ENCODE measurements around the gene ZMPSTE24. TPM values are rescaled to one million over a fixed set of nuclear protein-coding genes. Genes with fewer than 3 reads are reported as not detected.
A peak's percentile ranks its signal among the peaks of the same experiment; 100 is the strongest.

Gene ZMPSTE24
- polyA plus RNA-seq, 3 donors = 6.4 to 45.6 (median 36.0) TPM

GRCh38 chr1:40300249-40300567 lies 42.2 kb downstream of the ZMPSTE24 start:
- no peaks in the 10 kb centered on the region for H3K9me3 ChIP-seq (replicated peaks in 1 of 2; ENCODE audit: control insufficient read depth in 1 of 2, insufficient read depth in 1 of 2, low read length in 2 of 2)
- H3K9me3 Mint-ChIP-seq = no peaks in the 10 kb centered on the region
- peaks cover 9 to 20% of the 10 kb centered on the region in 2 donors for H3K36me3 ChIP-seq (replicated peaks in 1 of 2; ENCODE audit: control insufficient read depth in 1 of 2, insufficient read depth in 2 of 2, low read length in 2 of 2)
- TF ChIP-seq CTCF (IDR thresholded peaks at IDR 0.05) = no peak
- H3K27me3 ChIP-seq (ENCODE audit: control insufficient read depth in 2 of 2, insufficient read depth in 2 of 2, low read length in 2 of 2) = no peaks in the 10 kb centered on the region
- H2AFZ ChIP-seq (ENCODE audit: insufficient read depth, low read depth, low read length, poor library complexity, severe bottlenecking) = no peak overlapping the region
- H4K20me1 ChIP-seq (ENCODE audit: insufficient read depth, low read length) = no peaks in the 10 kb centered on the region
- WGBS (ENCODE audit: insufficient coverage) = 78% methylated on average over 1 of the region's 1 CpG
- no peaks in the 10 kb centered on the region for H3K79me2 ChIP-seq (ENCODE audit: insufficient read depth, low read length)
- H3K9ac ChIP-seq (ENCODE audit: insufficient read depth, low read length, poor library complexity, severe bottlenecking) = no peak overlapping the region
- intact Hi-C loops (cut with micrococcal nuclease) = no loop called here
- DNase-seq = no peak
- H3K4me1 ChIP-seq (ENCODE audit: control insufficient read depth in 1 of 2, insufficient read depth in 2 of 2, low read length in 2 of 2) = no peaks in the 10 kb centered on the region
- no peak overlapping the region for H3K4me2 ChIP-seq (replicated peaks; ENCODE audit: extremely low read depth, low read length, poor library complexity, severe bottlenecking)
- H3K27ac ChIP-seq (ENCODE audit: low read depth in 1 of 2, low read length in 2 of 2) = no peak overlapping the region
- no peak overlapping the region for H3K27ac Mint-ChIP-seq
- peaks cover 21% of the 10 kb centered on the region in 2 donors for H3K36me3 Mint-ChIP-seq
- H3K27me3 Mint-ChIP-seq (ENCODE audit: low read depth in 3 of 3) = peaks cover 0 to 3% (median 0%) of the 10 kb centered on the region in 3 donors
- no peaks in the 10 kb centered on the region for H3K4me1 Mint-ChIP-seq
- H3K4me3 ChIP-seq (replicated peaks in 1 of 3; ENCODE audit: low read depth in 2 of 3, low read length in 3 of 3) = no peak overlapping the region
- no peak overlapping the region for H3K4me3 Mint-ChIP-seq

- Histone ChIP-seq H3K4me3 (replicated peaks in 1 of 3; ENCODE audit: low read depth in 2 of 3, low read length in 3 of 3) (no peak overlapping the region), H4K20me1 (ENCODE audit: insufficient read depth, low read length) (no peaks in the 10 kb centered on the region), H3K4me1 (ENCODE audit: control insufficient read depth in 1 of 2, insufficient read depth in 2 of 2, low read length in 2 of 2) (no peaks in the 10 kb centered on the region), H3K79me2 (ENCODE audit: insufficient read depth, low read length) (no peaks in the 10 kb centered on the region), H3K27me3 (ENCODE audit: control insufficient read depth in 2 of 2, insufficient read depth in 2 of 2, low read length in 2 of 2) (no peaks in the 10 kb centered on the region), H3K36me3 (replicated peaks in 1 of 2; ENCODE audit: control insufficient read depth in 1 of 2, insufficient read depth in 2 of 2, low read length in 2 of 2) (peaks cover 10 to 20% of the 10 kb centered on the region in 2 donors), H3K9me3 (replicated peaks in 1 of 2; ENCODE audit: control insufficient read depth in 1 of 2, insufficient read depth in 1 of 2, low read length in 2 of 2) (no peaks in the 10 kb centered on the region), H3K9ac (ENCODE audit: insufficient read depth, low read length, poor library complexity, severe bottlenecking) (no peak overlapping the region), H3K27ac (ENCODE audit: low read depth in 1 of 2, low read length in 2 of 2) (no peak overlapping the region), H2AFZ (ENCODE audit: insufficient read depth, low read depth, low read length, poor library complexity, severe bottlenecking) (no peak overlapping the region), H3K4me2 (replicated peaks; ENCODE audit: extremely low read depth, low read length, poor library complexity, severe bottlenecking) (no peak overlapping the region)
- no peak for DNase-seq
- intact Hi-C loops (cut with micrococcal nuclease) = no loop called here
- peaks cover 18 to 21% of the 10 kb centered on the region in 2 donors for H3K36me3 Mint-ChIP-seq
- peaks cover 0 to 3% (median 0%) of the 10 kb centered on the region in 3 donors for H3K27me3 Mint-ChIP-seq (ENCODE audit: low read depth in 3 of 3)
- H3K4me1 Mint-ChIP-seq = no peaks in the 10 kb centered on the region
- TF ChIP-seq CTCF (IDR thresholded peaks at IDR 0.05) = no peak
- H3K4me3 Mint-ChIP-seq = no peak overlapping the region
- no peaks in the 10 kb centered on the region for H3K9me3 Mint-ChIP-seq
- peak overlapping the region in 1 of 7 donors; percentile 50 for H3K27ac Mint-ChIP-seq
- 83% methylated on average over 3 of the region's 9 CpGs for WGBS (ENCODE audit: insufficient coverage)
Observed at GRCh38 chr1:40300651-40301050, 42.6 kb downstream of the ZMPSTE24 start.
